SU-DHL-6 (cell line): ENCODE measurements around the gene TLCD3B.

ENCODE experiments used
- H2AFZ ChIP-seq: fragments of 200-600 bp; sonication (generic); 2 replicates; pipeline ENCODE4 v1.6.1; 2014; ENCODE audit warnings: low read depth, mild to moderate bottlenecking, moderate library complexity, mixed read lengths, antibody characterized with exemption, low read length; ENCODE audit not compliant: severe bottlenecking
- H3F3A ChIP-seq: fragments of 200-600 bp; shearing (Covaris generic); 2 replicates; pipeline ENCODE4 v1.6.0; 2016; ENCODE audit warnings: antibody characterized with exemption, mild to moderate bottlenecking; ENCODE audit not compliant: insufficient read depth
- H3K27ac ChIP-seq: fragments of 200-600 bp; sonication (generic); 2 replicates; pipeline ENCODE4 v1.5.1; 2016; ENCODE audit warnings: low read depth, mild to moderate bottlenecking, low read length, moderate library complexity, mixed read lengths
- H3K27me3 ChIP-seq: fragments of 200-600 bp; sonication (generic), shearing (Covaris generic); 2 replicates; pipeline ENCODE4 v1.6.0; 2014; ENCODE audit warnings: mild to moderate bottlenecking, low read length
- H3K36me3 ChIP-seq: fragments of 200-600 bp; sonication (generic); 2 replicates; pipeline ENCODE4 v1.6.1; 2014; ENCODE audit warnings: mild to moderate bottlenecking, low read length, mixed read lengths
- H3K4me2 ChIP-seq: fragments of 300-600, 200-600 bp; shearing (Covaris generic), sonication (generic); 2 replicates; pipeline ENCODE4 v1.6.0; 2014; ENCODE audit warnings: low read length, low read depth, mild to moderate bottlenecking; ENCODE audit not compliant: poor library complexity, severe bottlenecking
- H3K4me3 ChIP-seq: fragments of 200-600 bp; sonication (generic); 2 replicates; pipeline ENCODE4 v1.5.1; 2014; ENCODE audit warnings: antibody characterized with exemption, low read length, mild to moderate bottlenecking, mixed read lengths; ENCODE audit not compliant: insufficient read depth, poor library complexity, severe bottlenecking
- H3K79me2 ChIP-seq: fragments of 200-600 bp; sonication (generic); 2 replicates; pipeline ENCODE4 v1.6.1; 2014; ENCODE audit warnings: mild to moderate bottlenecking, low read length, moderate library complexity; ENCODE audit not compliant: insufficient read depth
- H3K9ac ChIP-seq: fragments of 200-600 bp; sonication (generic); 2 replicates; pipeline ENCODE4 v1.7.0; 2014; ENCODE audit warnings: mild to moderate bottlenecking, low read length
- H3K9me2 ChIP-seq: fragments of 200-600 bp; sonication (generic); replicated peaks from 2 replicates; pipeline ENCODE4 v1.6.1; 2014; ENCODE audit warnings: low read length; ENCODE audit not compliant: insufficient read depth
- H3K9me3 ChIP-seq: fragments of 200-600 bp; sonication (generic); 2 replicates; pipeline ENCODE4 v1.6.1; 2014; ENCODE audit warnings: low read length, mixed read lengths; ENCODE audit not compliant: insufficient read depth
- H4K20me1 ChIP-seq: fragments of 200-600 bp; sonication (generic); 2 replicates; pipeline ENCODE4 v1.6.1; 2014; ENCODE audit warnings: low read depth, mild to moderate bottlenecking, antibody characterized with exemption, low read length, moderate library complexity, mixed read lengths
- EZH2phosphoT487 ChIP-seq: fragments of 200-600 bp; sonication (generic), shearing (Covaris generic); conservative IDR thresholded peaks from 2 replicates; pipeline ENCODE4 v1.6.1; 2018; ENCODE audit warnings: mild to moderate bottlenecking, antibody characterized with exemption, low read length, moderate library complexity, mixed read lengths
- TF ChIP-seq, protein P1 (sequence below): fragments of 200-600 bp; sonication (generic); IDR thresholded peaks from one replicate; pipeline ENCODE4 v1.5.1; 2017; ENCODE audit warnings: antibody characterized with exemption, mild to moderate bottlenecking, low read length, moderate library complexity; ENCODE audit not compliant: insufficient read depth, poor library complexity, severe bottlenecking

The TLCD3B gene

DNA sequence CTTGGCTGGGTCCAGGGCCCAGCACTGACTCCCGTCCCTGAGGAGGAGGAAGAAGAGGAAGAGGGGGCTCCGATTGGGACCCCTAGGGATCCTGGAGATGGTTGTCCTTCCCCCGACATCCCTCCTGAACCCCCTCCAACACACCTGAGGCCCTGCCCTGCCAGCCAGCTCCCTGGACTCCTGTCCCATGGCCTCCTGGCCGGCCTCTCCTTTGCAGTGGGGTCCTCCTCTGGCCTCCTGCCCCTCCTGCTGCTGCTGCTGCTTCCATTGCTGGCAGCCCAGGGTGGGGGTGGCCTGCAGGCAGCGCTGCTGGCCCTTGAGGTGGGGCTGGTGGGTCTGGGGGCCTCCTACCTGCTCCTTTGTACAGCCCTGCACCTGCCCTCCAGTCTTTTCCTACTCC lies 44.1 kb downstream of the TLCD3B start:
- no peaks in the 10 kb centered on the region; the same call in 1 of the 2 replicates for H3K36me3 ChIP-seq

GRCh38 chr16:29986231-29986630 lies 44.8 kb downstream of the TLCD3B start:
- TF ChIP-seq, protein P1, sequence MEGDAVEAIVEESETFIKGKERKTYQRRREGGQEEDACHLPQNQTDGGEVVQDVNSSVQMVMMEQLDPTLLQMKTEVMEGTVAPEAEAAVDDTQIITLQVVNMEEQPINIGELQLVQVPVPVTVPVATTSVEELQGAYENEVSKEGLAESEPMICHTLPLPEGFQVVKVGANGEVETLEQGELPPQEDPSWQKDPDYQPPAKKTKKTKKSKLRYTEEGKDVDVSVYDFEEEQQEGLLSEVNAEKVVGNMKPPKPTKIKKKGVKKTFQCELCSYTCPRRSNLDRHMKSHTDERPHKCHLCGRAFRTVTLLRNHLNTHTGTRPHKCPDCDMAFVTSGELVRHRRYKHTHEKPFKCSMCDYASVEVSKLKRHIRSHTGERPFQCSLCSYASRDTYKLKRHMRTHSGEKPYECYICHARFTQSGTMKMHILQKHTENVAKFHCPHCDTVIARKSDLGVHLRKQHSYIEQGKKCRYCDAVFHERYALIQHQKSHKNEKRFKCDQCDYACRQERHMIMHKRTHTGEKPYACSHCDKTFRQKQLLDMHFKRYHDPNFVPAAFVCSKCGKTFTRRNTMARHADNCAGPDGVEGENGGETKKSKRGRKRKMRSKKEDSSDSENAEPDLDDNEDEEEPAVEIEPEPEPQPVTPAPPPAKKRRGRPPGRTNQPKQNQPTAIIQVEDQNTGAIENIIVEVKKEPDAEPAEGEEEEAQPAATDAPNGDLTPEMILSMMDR: no peak
- TF ChIP-seq EZH2phosphoT487: no peak
- H3K36me3 ChIP-seq: no peaks in the 10 kb centered on the region; the same call in 1 of the 2 replicates

More for the DNA sequence above, 44.1 kb downstream of the TLCD3B start:
- Histone ChIP-seq H2AFZ (no peak overlapping the region), H3K9me2 (no peaks in the 10 kb centered on the region), H3K9me3 (no peaks in the 10 kb centered on the region), H3K9ac (no peak overlapping the region), H3K79me2 (no peaks in the 10 kb centered on the region), H3F3A (no peaks in the 10 kb centered on the region), H4K20me1 (no peaks in the 10 kb centered on the region), H3K4me2 (no peak overlapping the region), H3K27ac (no peak overlapping the region), H3K4me3 (no peak overlapping the region), H3K27me3 (no peaks in the 10 kb centered on the region)
- TF ChIP-seq, protein P1: no peak
- TF ChIP-seq EZH2phosphoT487: no peak

DNA sequence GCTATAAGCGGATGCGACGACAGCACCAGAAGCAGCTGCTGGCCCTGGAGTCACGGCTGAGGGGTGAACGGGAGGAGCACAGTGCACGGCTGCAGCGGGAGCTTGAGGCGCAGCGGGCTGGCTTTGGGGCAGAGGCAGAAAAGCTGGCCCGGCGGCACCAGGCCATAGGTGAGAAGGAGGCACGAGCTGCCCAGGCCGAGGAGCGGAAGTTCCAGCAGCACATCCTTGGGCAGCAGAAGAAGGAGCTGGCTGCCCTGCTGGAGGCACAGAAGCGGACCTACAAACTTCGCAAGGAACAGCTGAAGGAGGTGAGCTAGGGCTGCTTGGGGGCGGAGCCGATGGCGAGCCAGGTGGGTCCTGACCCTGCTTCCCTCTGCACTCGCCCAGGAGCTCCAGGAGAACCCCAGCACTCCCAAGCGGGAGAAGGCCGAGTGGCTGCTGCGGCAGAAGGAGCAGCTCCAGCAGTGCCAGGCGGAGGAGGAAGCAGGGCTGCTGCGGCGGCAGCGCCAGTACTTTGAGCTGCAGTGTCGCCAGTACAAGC lies 45.7 kb downstream of the TLCD3B start:
- H2AFZ ChIP-seq: no peak overlapping the region
- H3K79me2 ChIP-seq: no peaks in the 10 kb centered on the region
- TF ChIP-seq, protein P1: no peak
- TF ChIP-seq EZH2phosphoT487: no peak
- H3K9me3 ChIP-seq: no peaks in the 10 kb centered on the region
- H3F3A ChIP-seq: no peaks in the 10 kb centered on the region
- H3K27ac ChIP-seq: no peak overlapping the region
- H3K4me2 ChIP-seq: no peak overlapping the region
- no peak overlapping the region for H3K4me3 ChIP-seq
- H3K9ac ChIP-seq: no peak overlapping the region
- no peaks in the 10 kb centered on the region; the same call in 1 of the 2 replicates for H3K36me3 ChIP-seq
- no peaks in the 10 kb centered on the region for H3K27me3 ChIP-seq
- no peaks in the 10 kb centered on the region for H3K9me2 ChIP-seq
- no peaks in the 10 kb centered on the region for H4K20me1 ChIP-seq

More at GRCh38 chr16:29986231-29986630, 44.8 kb downstream of the TLCD3B start:
- Histone ChIP-seq H3K27ac (no peak overlapping the region), H3K9me3 (no peaks in the 10 kb centered on the region), H4K20me1 (no peaks in the 10 kb centered on the region), H3F3A (no peaks in the 10 kb centered on the region), H3K79me2 (no peaks in the 10 kb centered on the region), H3K4me3 (no peak overlapping the region), H3K9ac (no peak overlapping the region), H3K9me2 (no peaks in the 10 kb centered on the region), H2AFZ (no peak overlapping the region), H3K4me2 (no peak overlapping the region), H3K27me3 (no peaks in the 10 kb centered on the region)
